Measurements from ENCODE around the gene RAD51B.

DNA sequence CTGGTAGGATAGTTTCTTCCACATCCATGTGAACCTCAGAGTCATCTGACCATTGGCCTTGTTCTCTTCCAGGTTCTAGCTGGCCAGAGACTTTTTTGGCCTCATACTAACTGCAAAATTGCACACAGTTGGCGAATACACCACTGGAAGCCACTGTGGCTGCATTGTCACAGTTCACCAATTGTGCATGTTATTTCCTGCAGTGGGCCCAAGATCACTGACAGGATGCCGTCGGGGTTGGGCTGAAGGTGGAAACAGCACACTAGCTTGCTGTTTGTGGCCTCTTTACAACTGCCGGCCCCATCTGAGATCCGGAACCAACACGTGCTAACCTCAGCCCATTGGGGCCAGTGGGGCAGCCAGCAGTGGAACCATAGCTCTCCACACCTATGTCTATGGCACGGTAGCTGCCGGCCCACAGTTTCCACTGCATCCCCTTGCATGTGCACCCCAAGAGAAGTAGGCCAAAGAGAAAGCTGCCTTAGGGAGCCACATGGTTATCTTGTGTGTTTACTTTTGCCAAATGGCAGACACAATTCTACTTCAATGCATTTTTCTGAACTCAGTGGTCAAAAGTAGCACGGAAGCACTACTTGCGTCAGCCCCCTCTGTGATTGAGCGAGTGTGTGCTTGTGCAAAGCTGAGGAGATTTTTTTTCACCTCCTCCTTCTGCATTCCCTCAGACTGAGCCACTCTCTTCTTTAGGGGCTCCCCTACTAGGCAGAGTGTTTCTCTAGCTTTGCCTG lies 464.0 kb downstream of the RAD51B start:
- TF ChIP-seq POLR2AphosphoS5 (IDR thresholded peaks at IDR 0.05) (no peak), POLR2A (IDR thresholded peaks at IDR 0.05) (no peak)
